Ovary (tissue), 9 donors: Measurements from ENCODE around the gene PCDHGA1. TPM values are rescaled to one million over a fixed set of nuclear protein-coding genes. Genes with fewer than 3 reads are reported as not detected.

Source experiments
- DNase-seq, 5 donors: peaks; one replicate each; pipeline ENCODE4 v3.0.0-alpha.2; 2019 to 2020
- H3K27ac ChIP-seq, 2 donors: fragments of 200-600 bp; one replicate each; pipeline versions ENCODE4 v1.5.1 to v1.8.0; 2019 to 2022
- H3K27me3 ChIP-seq: fragments of 200-600 bp; one replicate; pipeline ENCODE4 v1.8.0; 2022
- H3K36me3 ChIP-seq: fragments of 200-600 bp; sonication (generic); one replicate; pipeline ENCODE4 v1.5.1; 2019
- H3K4me1 ChIP-seq: one replicate; pipeline ENCODE4 v1.8.1; 2013; ENCODE audit warnings: mild to moderate bottlenecking, moderate library complexity; ENCODE audit not compliant: insufficient read depth
- H3K4me3 ChIP-seq: fragments of 200-600 bp; sonication (generic); one replicate; pipeline ENCODE4 v1.5.1; 2017
- H3K9me3 ChIP-seq, 2 donors: fragments of 200-600 bp in 1 of 2; sonication (generic) in 1 of 2; one replicate each; pipeline versions ENCODE4 v1.5.1 to v1.8.1; 2013 to 2019; ENCODE audit warnings: mild to moderate bottlenecking in 1 of 2, moderate library complexity in 1 of 2
- CTCF ChIP-seq, 3 donors: fragments of 450-650 bp in 2 of 3; fragments of 200-600 bp in 1 of 3; IDR thresholded peaks; one replicate each; pipeline versions ENCODE4 v1.5.1 to v1.8.0; 2016 to 2022; ENCODE audit warnings: antibody characterized with exemption in 3 of 3, mild to moderate bottlenecking in 1 of 3
- EP300 ChIP-seq: sonication (generic); formaldehyde crosslinking; IDR thresholded peaks from one replicate; pipeline ENCODE4 v1.6.1; 2017; ENCODE audit warnings: antibody characterized with exemption
- POLR2A ChIP-seq: fragments of 450-650 bp; IDR thresholded peaks from one replicate; pipeline ENCODE4 v1.6.1; 2017; ENCODE audit warnings: antibody characterized with exemption, mild to moderate bottlenecking, moderate library complexity
- WGBS, 3 donors: extraction: QIAGEN DNeasy Blood & Tissue Kit in 1 of 3; methylation state at CpG; one replicate each; pipeline versions ENCODE4 v1.1.5 to v1.1.7; 2013 to 2017; 5-methylcytosine and 5-hydroxymethylcytosine counted together
- intact Hi-C, 4 donors: fragments of 100-400 bp; cut with DNase I; formaldehyde crosslinking; loops; one replicate each; pipeline versions ENCODE4 v1.11.0 to v1.15.1; 2022 to 2023
- polyA plus RNA-seq, 2 donors: library from polyadenylated mRNA; stranded (reverse); fragments of 200-250 nt in 1 of 2; fragments of 350-450 nt in 1 of 2; fragmentation: Illumina TruSeq in 1 of 2; extraction: RNeasy Lipid Tissue Mini Kit (QIAGEN cat#74804) in 1 of 2; gene quantifications; one replicate each; pipeline ENCODE4 v1.2.3, GENCODE V29; 2013 to 2014
- total RNA-seq, 7 donors: library from RNA; depleted of rRNA in 2 of 7; stranded (reverse); fragments of >200 nt in 2 of 7; fragmentation: NEBNext Ultra II Directional in 3 of 7; extraction: Animal tissue kit (Norgen Biotek cat#: 25700) in 3 of 7; gene quantifications; one replicate each; pipeline versions ENCODE4 v1.1.0 to v1.2.4, GENCODE V29; 2016 to 2023
- donor health status: DM: no; HTN: no; CAD: no; lungs with moderate emphysema.
- donor health status: DM: no; HTN: no; CAD: no.
- donor health status: Bipolar disorder and iron deficiency.
- donor health status: DM: yes; HTN: yes; CAD: no.
- donor health status: DM: no; HTN: no; CAD: no.
- donor health status: DM: yes; HTN: yes; CAD: no.

PCDHGA1 gene
- total and polyA plus RNA-seq, 9 donors, result 0.29 to 2.8 (median 0.94) TPM

GRCh38 chr5:141519605-141520565, 189.6 kb downstream of the PCDHGA1 start:
- no peak for DNase-seq
- no peaks in the 10 kb centered on the region for H3K27me3 ChIP-seq
- 60 to 80% (median 71%) methylated on average over 3 of the region's 3 CpGs for WGBS, 3 donors
- TF ChIP-seq CTCF (IDR thresholded peaks at IDR 0.05) (no peak), EP300 (no peak), POLR2A (no peak)
- H3K9me3 ChIP-seq, result no peaks in the 10 kb centered on the region
- peaks cover 2% of the 10 kb centered on the region for H3K4me1 ChIP-seq
- H3K36me3 ChIP-seq, result no peaks in the 10 kb centered on the region
- intact Hi-C loops, result loop anchor here in 2 of 4 donors (5.0 to 10.0 kb wide), 2 partner anchors 37 to 105 kb away; partner anchors contain the start of genes PCDHGA10 (in 1 of the 2) and PCDHGB7 (in 1 of the 2)
- no peak overlapping the region for H3K27ac ChIP-seq
- H3K4me3 ChIP-seq, result no peak overlapping the region

GRCh38 chr5:141521244-141521781, 191.0 kb downstream of the PCDHGA1 start:
- no peak for DNase-seq
- 0 to 14% (median 10%) methylated on average over 2 of the region's 2 CpGs for WGBS, 3 donors
- Histone ChIP-seq H3K27me3 (no peaks in the 10 kb centered on the region), H3K4me3 (no peak overlapping the region), H3K9me3 (no peaks in the 10 kb centered on the region), H3K4me1 (no peaks in the 10 kb centered on the region), H3K27ac (no peak overlapping the region), H3K36me3 (no peaks in the 10 kb centered on the region)
- TF ChIP-seq EP300 (no peak), CTCF (IDR thresholded peaks at IDR 0.05) (no peak), POLR2A (no peak)
- intact Hi-C loops, result loop anchor here in 1 of 4 donors (10.0 kb wide), 1 partner anchor 107 kb away; the partner anchor contains the start of genes PCDHGA10 and PCDHGB7

GRCh38 chr5:141522301-141522700, 192.0 kb downstream of the PCDHGA1 start:
- no peaks in the 10 kb centered on the region for H3K27me3 ChIP-seq
- no peak overlapping the region for H3K27ac ChIP-seq
- H3K4me1 ChIP-seq, result no peaks in the 10 kb centered on the region
- no peak for TF ChIP-seq EP300
- no peak for TF ChIP-seq CTCF (IDR thresholded peaks at IDR 0.05)
- TF ChIP-seq POLR2A, result no peak
- no peak for DNase-seq
- H3K36me3 ChIP-seq, result no peaks in the 10 kb centered on the region
- WGBS, 3 donors, result 43 to 58% (median 43%) methylated on average over 2 of the region's 2 CpGs
- intact Hi-C loops, result loop anchor here in 1 of 4 donors (10.0 kb wide), 1 partner anchor 108 kb away; the partner anchor contains the start of genes PCDHGA10 and PCDHGB7
- no peaks in the 10 kb centered on the region for H3K9me3 ChIP-seq
- H3K4me3 ChIP-seq, result no peak overlapping the region

- Histone ChIP-seq H3K9me3 (no peaks in the 10 kb centered on the region), H3K36me3 (no peaks in the 10 kb centered on the region), H3K4me3 (no peak overlapping the region), H3K27me3 (no peaks in the 10 kb centered on the region), H3K27ac (no peak overlapping the region), H3K4me1 (no peaks in the 10 kb centered on the region)
- no peak for DNase-seq
- 67 to 81% (median 69%) methylated on average over 8 of the region's 8 CpGs for WGBS, 3 donors
- intact Hi-C loops, result loop anchor here in 1 of 4 donors (10.0 kb wide), 1 partner anchor 109 kb away; the partner anchor contains the start of genes PCDHGA10 and PCDHGB7
- no peak for TF ChIP-seq CTCF (IDR thresholded peaks at IDR 0.05)
- TF ChIP-seq POLR2A, result no peak
- no peak for TF ChIP-seq EP300
These were observed 193.7 kb downstream of the PCDHGA1 start for GRCh38 chr5:141523991-141524390.
